SK-N-SH treated with all-trans-retinoic acid at 6 μM for 48 hours (cell line): ENCODE data around the gene GMIP.

ENCODE experiments used
- ATAC-seq: fragments of 200-7000 bp; cut with Tn5 transposase; 3 replicates; pipeline ENCODE4 v1.9.1; 2020; ENCODE audit warnings: mild to moderate bottlenecking, moderate library complexity
- ARNTL ChIP-seq: fragments of 450-650 bp; formaldehyde crosslinking; IDR thresholded peaks from 2 replicates; pipeline ENCODE4 v1.5.0; 2020; ENCODE audit warnings: low read depth, mild to moderate bottlenecking, moderate library complexity, borderline replicate concordance
- BACH2 ChIP-seq: fragments of 250-450 bp; sonication (Bioruptor Pico); IDR thresholded peaks from 2 replicates; pipeline ENCODE4 v1.9.0; 2021; ENCODE audit warnings: mild to moderate bottlenecking, borderline replicate concordance
- CSDC2 ChIP-seq: fragments of 250-450 bp; sonication (Bioruptor Pico); IDR thresholded peaks from 2 replicates; pipeline ENCODE4 v1.5.0; 2020; ENCODE audit warnings: mild to moderate bottlenecking, moderate library complexity
- CSRNP3 ChIP-seq: fragments of 250-450 bp; sonication (Bioruptor Pico); IDR thresholded peaks from 2 replicates; pipeline ENCODE4 v1.5.1; 2021; ENCODE audit warnings: mild to moderate bottlenecking, moderate library complexity
- ESRRG ChIP-seq: fragments of 250-450 bp; sonication (Bioruptor Pico); IDR thresholded peaks from 2 replicates; pipeline ENCODE4 v1.6.1; 2021; ENCODE audit warnings: mild to moderate bottlenecking
- GLIS3 ChIP-seq: fragments of 250-450 bp; sonication (Bioruptor Pico); IDR thresholded peaks from 2 replicates; pipeline ENCODE4 v1.5.0; 2020; ENCODE audit warnings: mild to moderate bottlenecking, moderate library complexity
- ISL1 ChIP-seq: fragments of 250-450 bp; sonication (Bioruptor Pico); IDR thresholded peaks from 2 replicates; pipeline ENCODE4 v2.1.2; 2022; ENCODE audit warnings: mild to moderate bottlenecking, moderate library complexity
- OSR1 ChIP-seq: fragments of 250-450 bp; sonication (Bioruptor Pico); IDR thresholded peaks from 2 replicates; pipeline ENCODE4 v1.8.0; 2022; ENCODE audit warnings: moderate library complexity, mild to moderate bottlenecking, inconsistent platforms
- PATZ1 ChIP-seq: fragments of 250-450 bp; sonication (Bioruptor Pico); IDR thresholded peaks from 2 replicates; pipeline ENCODE4 v1.8.0; 2020; ENCODE audit warnings: mild to moderate bottlenecking, moderate library complexity, borderline replicate concordance
- POU6F1 ChIP-seq: fragments of 250-450 bp; sonication (Bioruptor Pico); IDR thresholded peaks from 2 replicates; pipeline ENCODE4 v1.8.0; 2021; ENCODE audit warnings: low read depth, mild to moderate bottlenecking, moderate library complexity, borderline replicate concordance
- PPARA ChIP-seq: fragments of 250-450 bp; sonication (Bioruptor Pico); IDR thresholded peaks from 2 replicates; pipeline ENCODE4 v1.5.0; 2020; ENCODE audit warnings: mild to moderate bottlenecking, borderline replicate concordance
- RARB ChIP-seq: fragments of 250-450 bp; sonication (Bioruptor Pico); IDR thresholded peaks from 2 replicates; pipeline ENCODE4 v1.8.0; 2021; ENCODE audit warnings: mild to moderate bottlenecking, moderate library complexity
- SNAI2 ChIP-seq: fragments of 250-450 bp; sonication (Bioruptor Pico); IDR thresholded peaks from 2 replicates; pipeline ENCODE4 v1.5.0; 2020; ENCODE audit warnings: mild to moderate bottlenecking, moderate library complexity
- TOX ChIP-seq: fragments of 250-450 bp; sonication (Bioruptor Pico); IDR thresholded peaks from 2 replicates; pipeline ENCODE4 v1.8.0; 2021; ENCODE audit warnings: mild to moderate bottlenecking, moderate library complexity, borderline replicate concordance
- TSHZ2 ChIP-seq: fragments of 250-450 bp; sonication (Bioruptor Pico); IDR thresholded peaks from 2 replicates; pipeline ENCODE4 v1.5.0; 2020; ENCODE audit warnings: mild to moderate bottlenecking, moderate library complexity
- ZC3H10 ChIP-seq: fragments of 250-450 bp; sonication (Bioruptor Pico); IDR thresholded peaks from 2 replicates; pipeline ENCODE4 v1.5.1; 2021; ENCODE audit warnings: mild to moderate bottlenecking, moderate library complexity
- ZFP30 ChIP-seq: fragments of 450-650 bp; formaldehyde crosslinking; IDR thresholded peaks from 2 replicates; pipeline ENCODE4 v1.5.0; 2022; ENCODE audit warnings: mild to moderate bottlenecking, moderate library complexity
- ZNF565 ChIP-seq: fragments of 450-650 bp; formaldehyde crosslinking; conservative IDR thresholded peaks from 2 replicates; pipeline ENCODE4 v1.5.0; 2020; ENCODE audit warnings: low read depth, mild to moderate bottlenecking, moderate library complexity
- ZNF70 ChIP-seq: fragments of 450-650 bp; formaldehyde crosslinking; IDR thresholded peaks from 2 replicates; pipeline ENCODE4 v1.5.0; 2020; ENCODE audit warnings: mild to moderate bottlenecking, moderate library complexity
- ZNF8 ChIP-seq: fragments of 450-650 bp; formaldehyde crosslinking; IDR thresholded peaks from 2 replicates; pipeline ENCODE4 v1.5.0; 2020; ENCODE audit warnings: mild to moderate bottlenecking, moderate library complexity

The GMIP gene

GRCh38 chr19:19677579-19677978 is 34.1 kb upstream of the GMIP start:
- no peak for TF ChIP-seq TSHZ2
- no peak for TF ChIP-seq CSRNP3 (CRISPR knock-in tag)
- no peak for TF ChIP-seq RARB (CRISPR knock-in tag)
- no peak for TF ChIP-seq CSDC2 (CRISPR knock-in tag)
- no peak for TF ChIP-seq TOX (CRISPR knock-in tag)
- no peak for TF ChIP-seq ZFP30 (CRISPR knock-in tag)
- no peak for TF ChIP-seq PPARA (CRISPR knock-in tag)
- no peak for TF ChIP-seq ISL1
- no peak for TF ChIP-seq POU6F1 (CRISPR knock-in tag)
- TF ChIP-seq ARNTL (CRISPR knock-in tag) = no peak
- no peak for TF ChIP-seq ZC3H10 (CRISPR knock-in tag)
- TF ChIP-seq ESRRG (CRISPR knock-in tag) = no peak
- no peak for ATAC-seq

- TF ChIP-seq GLIS3 (CRISPR knock-in tag) (no peak), CSDC2 (CRISPR knock-in tag) (no peak), PATZ1 (CRISPR knock-in tag) (no peak), TOX (CRISPR knock-in tag) (no peak), ISL1 (no peak), POU6F1 (CRISPR knock-in tag) (no peak)
- no peak for ATAC-seq
These were observed 30.9 kb upstream of the GMIP start for GRCh38 chr19:19674315-19674714.

- no peak for ATAC-seq
- no peak for TF ChIP-seq ZC3H10 (CRISPR knock-in tag)
- TF ChIP-seq RARB (CRISPR knock-in tag) = no peak
- no peak for TF ChIP-seq BACH2 (CRISPR knock-in tag)
- TF ChIP-seq TOX (CRISPR knock-in tag) = no peak
- no peak for TF ChIP-seq ESRRG (CRISPR knock-in tag)
- TF ChIP-seq ISL1 = no peak
- no peak for TF ChIP-seq ZFP30 (CRISPR knock-in tag)
- no peak for TF ChIP-seq PATZ1 (CRISPR knock-in tag)
- no peak for TF ChIP-seq ZNF8 (CRISPR knock-in tag)
- no peak for TF ChIP-seq POU6F1 (CRISPR knock-in tag)
- no peak for TF ChIP-seq CSDC2 (CRISPR knock-in tag)
- no peak for TF ChIP-seq ARNTL (CRISPR knock-in tag)
- no peak for TF ChIP-seq SNAI2
- TF ChIP-seq ZNF565 = no peak
- no peak for TF ChIP-seq OSR1 (CRISPR knock-in tag)
- no peak for TF ChIP-seq GLIS3 (CRISPR knock-in tag)
- TF ChIP-seq ZNF70 (CRISPR knock-in tag) = no peak
- no peak for TF ChIP-seq TSHZ2
These were observed 29.4 kb upstream of the GMIP start for GRCh38 chr19:19672816-19673215.
